Ovary (tissue), 9 donors: ENCODE results near the gene RFX3. TPM values are rescaled to one million over a fixed set of nuclear protein-coding genes. Genes with fewer than 3 reads are reported as not detected.

ENCODE experiments used
- DNase-seq, 5 donors: peaks; one replicate each; pipeline ENCODE4 v3.0.0-alpha.2; 2019 to 2020
- H3K27ac ChIP-seq, 2 donors: fragments of 200-600 bp; one replicate each; pipeline versions ENCODE4 v1.5.1 to v1.8.0; 2019 to 2022
- H3K27me3 ChIP-seq: fragments of 200-600 bp; one replicate; pipeline ENCODE4 v1.8.0; 2022
- H3K36me3 ChIP-seq: fragments of 200-600 bp; sonication (generic); one replicate; pipeline ENCODE4 v1.5.1; 2019
- H3K4me1 ChIP-seq: one replicate; pipeline ENCODE4 v1.8.1; 2013; ENCODE audit warnings: mild to moderate bottlenecking, moderate library complexity; ENCODE audit not compliant: insufficient read depth
- H3K4me3 ChIP-seq: fragments of 200-600 bp; sonication (generic); one replicate; pipeline ENCODE4 v1.5.1; 2017
- H3K9me3 ChIP-seq, 2 donors: fragments of 200-600 bp in 1 of 2; sonication (generic) in 1 of 2; one replicate each; pipeline versions ENCODE4 v1.5.1 to v1.8.1; 2013 to 2019; ENCODE audit warnings: mild to moderate bottlenecking in 1 of 2, moderate library complexity in 1 of 2
- EP300 ChIP-seq: sonication (generic); formaldehyde crosslinking; IDR thresholded peaks from one replicate; pipeline ENCODE4 v1.6.1; 2017; ENCODE audit warnings: antibody characterized with exemption
- POLR2A ChIP-seq: fragments of 450-650 bp; IDR thresholded peaks from one replicate; pipeline ENCODE4 v1.6.1; 2017; ENCODE audit warnings: antibody characterized with exemption, mild to moderate bottlenecking, moderate library complexity
- WGBS, 3 donors: extraction: QIAGEN DNeasy Blood & Tissue Kit in 1 of 3; methylation state at CpG; one replicate each; pipeline versions ENCODE4 v1.1.5 to v1.1.7; 2013 to 2017; 5-methylcytosine and 5-hydroxymethylcytosine counted together
- intact Hi-C, 4 donors: fragments of 100-400 bp; cut with DNase I; formaldehyde crosslinking; loops; one replicate each; pipeline versions ENCODE4 v1.11.0 to v1.15.1; 2022 to 2023
- polyA plus RNA-seq, 2 donors: library from polyadenylated mRNA; stranded (reverse); fragments of 200-250 nt in 1 of 2; fragments of 350-450 nt in 1 of 2; fragmentation: Illumina TruSeq in 1 of 2; extraction: RNeasy Lipid Tissue Mini Kit (QIAGEN cat#74804) in 1 of 2; gene quantifications; one replicate each; pipeline ENCODE4 v1.2.3, GENCODE V29; 2013 to 2014
- total RNA-seq, 7 donors: library from RNA; depleted of rRNA in 2 of 7; stranded (reverse); fragments of >200 nt in 2 of 7; fragmentation: NEBNext Ultra II Directional in 3 of 7; extraction: Animal tissue kit (Norgen Biotek cat#: 25700) in 3 of 7; gene quantifications; one replicate each; pipeline versions ENCODE4 v1.1.0 to v1.2.4, GENCODE V29; 2016 to 2023
- TF ChIP-seq, protein P1 (sequence below), 3 donors: fragments of 450-650 bp in 2 of 3; fragments of 200-600 bp in 1 of 3; IDR thresholded peaks; one replicate each; pipeline versions ENCODE4 v1.5.1 to v1.8.0; 2016 to 2022; ENCODE audit warnings: antibody characterized with exemption in 3 of 3, mild to moderate bottlenecking in 1 of 3
- donor health status: DM: no; HTN: no; CAD: no; lungs with moderate emphysema.
- donor health status: DM: no; HTN: no; CAD: no.
- donor health status: Bipolar disorder and iron deficiency.
- donor health status: DM: yes; HTN: yes; CAD: no.
- donor health status: DM: no; HTN: no; CAD: no.
- donor health status: DM: yes; HTN: yes; CAD: no.

Gene RFX3
- total and polyA plus RNA-seq, 9 donors: 2.6 to 22.7 (median 15.4) TPM

DNA sequence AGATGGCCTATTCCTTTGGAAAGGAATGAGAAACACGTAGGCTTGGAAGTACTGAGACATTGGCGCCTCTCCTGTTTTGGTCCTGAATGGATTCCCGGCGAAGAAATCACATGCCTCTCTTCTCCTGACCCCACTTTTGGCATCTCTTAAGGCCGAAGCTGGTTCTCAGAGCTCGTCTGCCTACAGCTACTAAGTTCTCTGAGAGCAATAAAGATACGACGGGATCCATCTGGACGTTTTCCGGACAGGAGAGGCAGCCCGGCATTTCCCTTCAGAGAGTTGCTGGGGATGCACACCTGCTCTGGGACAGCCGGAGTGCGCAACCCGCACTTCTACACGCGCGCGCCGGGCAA lies 345.1 kb downstream of the RFX3 start:
- H3K36me3 ChIP-seq: no peaks in the 10 kb centered on the region
- H3K9me3 ChIP-seq: no peaks in the 10 kb centered on the region
- H3K4me3 ChIP-seq: no peak overlapping the region
- no peak for DNase-seq
- intact Hi-C loops: no loop called here
- H3K27me3 ChIP-seq: no peaks in the 10 kb centered on the region
- H3K4me1 ChIP-seq: peaks cover 4% of the 10 kb centered on the region
- WGBS, 3 donors: 4 to 5% (median 5%) methylated on average over 19 of the region's 19 CpGs
- H3K27ac ChIP-seq: no peak overlapping the region
- no peak for TF ChIP-seq POLR2A
- TF ChIP-seq EP300: no peak
- TF ChIP-seq, protein P1, sequence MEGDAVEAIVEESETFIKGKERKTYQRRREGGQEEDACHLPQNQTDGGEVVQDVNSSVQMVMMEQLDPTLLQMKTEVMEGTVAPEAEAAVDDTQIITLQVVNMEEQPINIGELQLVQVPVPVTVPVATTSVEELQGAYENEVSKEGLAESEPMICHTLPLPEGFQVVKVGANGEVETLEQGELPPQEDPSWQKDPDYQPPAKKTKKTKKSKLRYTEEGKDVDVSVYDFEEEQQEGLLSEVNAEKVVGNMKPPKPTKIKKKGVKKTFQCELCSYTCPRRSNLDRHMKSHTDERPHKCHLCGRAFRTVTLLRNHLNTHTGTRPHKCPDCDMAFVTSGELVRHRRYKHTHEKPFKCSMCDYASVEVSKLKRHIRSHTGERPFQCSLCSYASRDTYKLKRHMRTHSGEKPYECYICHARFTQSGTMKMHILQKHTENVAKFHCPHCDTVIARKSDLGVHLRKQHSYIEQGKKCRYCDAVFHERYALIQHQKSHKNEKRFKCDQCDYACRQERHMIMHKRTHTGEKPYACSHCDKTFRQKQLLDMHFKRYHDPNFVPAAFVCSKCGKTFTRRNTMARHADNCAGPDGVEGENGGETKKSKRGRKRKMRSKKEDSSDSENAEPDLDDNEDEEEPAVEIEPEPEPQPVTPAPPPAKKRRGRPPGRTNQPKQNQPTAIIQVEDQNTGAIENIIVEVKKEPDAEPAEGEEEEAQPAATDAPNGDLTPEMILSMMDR (IDR thresholded peaks at IDR 0.05): no peak

DNA sequence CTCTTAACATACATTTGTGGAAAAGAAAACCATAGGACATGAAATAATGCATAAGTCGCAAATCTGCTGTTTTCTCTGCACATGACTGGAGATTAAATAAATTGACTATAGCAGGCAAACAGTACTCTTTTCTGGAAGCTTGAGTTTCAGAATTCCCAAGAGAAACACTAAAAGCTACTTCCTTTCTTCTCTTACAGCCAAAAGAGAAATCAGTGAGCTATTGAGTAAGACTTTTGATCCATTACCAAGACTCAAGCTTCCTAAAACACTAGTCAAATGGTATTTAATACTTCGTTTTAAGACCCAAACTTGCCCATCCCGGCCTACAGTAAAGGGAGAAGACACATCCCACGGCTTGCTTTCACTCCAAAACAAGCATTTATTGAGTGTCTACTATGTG lies 346.1 kb downstream of the RFX3 start:
- Histone ChIP-seq H3K36me3 (no peaks in the 10 kb centered on the region), H3K9me3 (no peaks in the 10 kb centered on the region), H3K4me3 (no peak overlapping the region), H3K27ac (no peak overlapping the region), H3K27me3 (no peaks in the 10 kb centered on the region), H3K4me1 (peaks cover 4% of the 10 kb centered on the region)
- DNase-seq: no peak
- intact Hi-C loops: no loop called here
- TF ChIP-seq, protein P1 (IDR thresholded peaks at IDR 0.05): no peak
- TF ChIP-seq POLR2A: no peak
- TF ChIP-seq EP300: no peak
- 88 to 89% (median 89%) methylated on average over 4 of the region's 4 CpGs for WGBS, 3 donors

DNA sequence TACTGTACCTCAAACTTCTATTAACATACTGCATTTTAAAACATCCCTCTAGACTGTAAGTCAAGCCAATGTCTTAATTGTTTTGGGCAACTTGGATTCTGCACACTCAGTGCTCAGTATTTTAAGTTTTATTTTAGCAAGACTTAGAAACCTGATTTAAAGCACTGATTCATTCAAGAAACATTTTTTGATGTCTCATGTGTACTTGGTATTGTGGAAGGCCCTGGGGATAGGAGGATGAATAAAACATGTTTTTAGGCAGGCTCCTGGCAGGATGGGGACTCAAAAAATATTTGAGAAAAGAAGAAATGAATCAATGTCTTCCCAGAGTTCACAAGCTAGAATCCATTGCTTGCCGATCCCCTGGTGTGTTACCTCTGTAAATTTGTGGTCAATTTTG lies 347.9 kb downstream of the RFX3 start:
- intact Hi-C loops: no loop called here
- 78 to 91% (median 83%) methylated on average over 1 of the region's 1 CpG for WGBS, 3 donors

DNA sequence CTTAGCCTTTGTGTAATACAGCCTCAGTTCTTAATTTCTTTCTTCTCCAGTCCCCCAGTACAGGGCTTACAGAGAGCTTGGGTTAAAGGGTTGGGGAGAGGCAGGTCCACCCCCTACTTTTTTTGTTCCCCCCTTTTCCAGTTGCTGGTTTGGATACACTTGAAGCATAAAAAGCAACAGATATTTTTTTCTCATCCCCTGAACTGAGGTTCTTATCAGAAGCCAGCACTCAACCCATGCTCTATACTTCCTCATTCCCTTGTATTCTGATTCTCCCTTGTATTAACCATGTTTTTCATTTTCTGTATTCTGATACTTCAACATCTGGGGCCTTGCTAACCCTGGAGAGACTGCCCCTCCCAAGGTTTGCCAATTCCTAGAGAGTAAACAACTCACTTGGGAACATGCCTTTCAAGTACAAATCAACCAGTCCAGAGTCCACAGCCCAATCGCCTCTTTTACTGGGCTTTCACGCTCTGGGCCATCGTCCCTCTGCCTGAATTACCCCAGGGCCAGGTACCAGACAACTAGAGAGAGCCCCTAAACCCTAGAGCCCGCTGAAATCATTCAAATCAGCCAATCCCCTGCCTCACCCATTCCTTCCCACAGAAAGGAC lies 348.5 kb downstream of the RFX3 start:
- no peaks in the 10 kb centered on the region for H3K27me3 ChIP-seq
- H3K27ac ChIP-seq: no peak overlapping the region
- no peak overlapping the region for H3K4me3 ChIP-seq
- no peak for DNase-seq
- TF ChIP-seq POLR2A (no peak), EP300 (no peak)
- TF ChIP-seq, protein P1 (IDR thresholded peaks at IDR 0.05): no peak
- no peaks in the 10 kb centered on the region for H3K36me3 ChIP-seq
- WGBS, 3 donors: 72 to 80% (median 73%) methylated on average over 4 of the region's 4 CpGs
- intact Hi-C loops: no loop called here
- peaks cover 4% of the 10 kb centered on the region for H3K4me1 ChIP-seq
- H3K9me3 ChIP-seq: no peaks in the 10 kb centered on the region

More for the DNA sequence above, 347.9 kb downstream of the RFX3 start:
- Histone ChIP-seq H3K9me3 (no peaks in the 10 kb centered on the region), H3K27ac (no peak overlapping the region), H3K4me1 (peaks cover 4% of the 10 kb centered on the region), H3K4me3 (no peak overlapping the region), H3K36me3 (no peaks in the 10 kb centered on the region), H3K27me3 (no peaks in the 10 kb centered on the region)
- TF ChIP-seq POLR2A (no peak), EP300 (no peak)
- TF ChIP-seq, protein P1 (IDR thresholded peaks at IDR 0.05): no peak
- no peak for DNase-seq
